Adrenal gland (tissue), 12 donors: ENCODE data around the gene SDC4. TPM values are rescaled to one million over a fixed set of nuclear protein-coding genes. Genes with fewer than 3 reads are reported as not detected.

Experiments used
- DNase-seq, 7 donors: peaks; one replicate each; pipeline ENCODE4 v3.0.0-alpha.2; 2019 to 2020
- H3K27ac ChIP-seq, 5 donors: fragments of 200-600 bp; sonication (generic) in 4 of 5; 1 replicate in 3 of 5; 2 replicates in 2 of 5; pipeline versions ENCODE4 v1.5.1 to v1.8.0; 2016 to 2020; ENCODE audit warnings: mild to moderate bottlenecking in 1 of 5
- H3K27me3 ChIP-seq: fragments of 200-600 bp; 2 replicates; pipeline ENCODE4 v1.8.0; 2021
- H3K36me3 ChIP-seq, 2 donors: fragments of 200-600 bp; replicated peaks in 1 of 2; 1 replicate in 1 of 2; 2 replicates in 1 of 2; pipeline versions ENCODE4 v1.5.1 to v1.8.0; 2018 to 2022
- H3K4me1 ChIP-seq, 2 donors: fragments of 200-600 bp; replicated peaks in 1 of 2; 1 replicate in 1 of 2; 2 replicates in 1 of 2; pipeline versions ENCODE4 v1.5.1 to v1.8.0; 2018 to 2021
- H3K4me3 ChIP-seq, 4 donors: fragments of 200-600 bp; sonication (generic) in 3 of 4; one replicate each; pipeline ENCODE4 v1.5.1; 2016 to 2018
- H3K9me3 ChIP-seq, 3 donors: fragments of 200-600 bp; sonication (generic) in 1 of 3; replicated peaks in 1 of 3; 1 replicate in 2 of 3; 2 replicates in 1 of 3; pipeline versions ENCODE4 v1.5.1 to v1.8.0; 2016 to 2021
- CTCF ChIP-seq, 6 experiments: fragments of 450-650 bp in 4 of 6; fragments of 200-600 bp in 2 of 6; sonication (generic) in 1 of 6; IDR thresholded peaks; 1 replicate in 5 of 6; 2 replicates in 1 of 6; pipeline versions ENCODE4 v1.5.1 to v1.8.0; 2016 to 2021; ENCODE audit warnings: antibody characterized with exemption in 6 of 6, mild to moderate bottlenecking in 2 of 6, moderate library complexity in 1 of 6
- POLR2A ChIP-seq, 2 donors: fragments of 450-650 bp; IDR thresholded peaks; one replicate each; pipeline ENCODE4 v1.6.1; 2017; ENCODE audit warnings: antibody characterized with exemption in 2 of 2, mild to moderate bottlenecking in 2 of 2, moderate library complexity in 1 of 2
- WGBS, 4 donors: extraction: QIAGEN DNeasy Blood & Tissue Kit in 2 of 4; methylation state at CpG; one replicate each; pipeline versions ENCODE4 v1.1.5 to v1.1.7; 2013 to 2017; 5-methylcytosine and 5-hydroxymethylcytosine counted together
- intact Hi-C, 2 donors: fragments of 100-400 bp; cut with DNase I; formaldehyde crosslinking; loops; one replicate each; pipeline versions ENCODE4 v1.14.1 to v1.15.0; 2022 to 2023
- polyA plus RNA-seq, 3 donors: library from polyadenylated mRNA; stranded (reverse); fragments of 200-250 nt in 2 of 3; fragments of 350-450 nt in 1 of 3; fragmentation: Illumina TruSeq in 1 of 3; extraction: RNeasy Lipid Tissue Mini Kit (QIAGEN cat#74804) in 1 of 3; gene quantifications; one replicate each; pipeline ENCODE4 v1.2.3, GENCODE V29; 2013 to 2014
- total RNA-seq, 9 donors: library from RNA; depleted of rRNA in 4 of 9; stranded (reverse); fragments of >200 nt in 4 of 9; fragments of 120-200 nt in 1 of 9; fragmentation: NEBNext Ultra II Directional in 1 of 9; extraction: Animal tissue kit (Norgen Biotek cat#: 25700) in 1 of 9; gene quantifications; one replicate each; pipeline versions ENCODE4 v1.1.0 to v1.2.4, GENCODE V29; 2013 to 2023
- donor health status: healthy with polysubstance abuse.
- donor health status: Bipolar disorder and iron deficiency.
- donor health status: DM: yes; HTN: yes; CAD: no.
- donor health status: DM: no; HTN: no; CAD: no.
- donor health status: DM: no; HTN: no; CAD: no.
- donor health status: DM: yes; HTN: yes; CAD: no.

Gene SDC4
- total and polyA plus RNA-seq, 12 donors = 48.7 to 128 (median 72.4) TPM

- H3K27ac ChIP-seq = no peak overlapping the region
- H3K4me1 ChIP-seq = no peaks in the 10 kb centered on the region
- no peaks in the 10 kb centered on the region for H3K27me3 ChIP-seq
- H3K4me3 ChIP-seq = no peak overlapping the region
- H3K9me3 ChIP-seq = no peaks in the 10 kb centered on the region
- H3K36me3 ChIP-seq = peaks cover 0 to 17% of the 10 kb centered on the region in 2 donors
- DNase-seq = peak; percentile 59 to 89 (median 74)
- 49 to 59% (median 54%) methylated on average over 4 to 7 of the region's 7 CpGs for WGBS, 4 donors
- TF ChIP-seq CTCF (IDR thresholded peaks at IDR 0.05) = peak in 5 of 6 experiments; percentile 42 to 58 (median 46)
- no peak for TF ChIP-seq POLR2A (IDR thresholded peaks at IDR 0.05)
- intact Hi-C loops = no loop called here
These were observed 25.3 kb downstream of the SDC4 start for GRCh38 chr20:45322952-45323383.

- no peak overlapping the region for H3K27ac ChIP-seq
- TF ChIP-seq CTCF (IDR thresholded peaks at IDR 0.05) (no peak), POLR2A (IDR thresholded peaks at IDR 0.05) (no peak)
- intact Hi-C loops = no loop called here
- no peaks in the 10 kb centered on the region for H3K4me1 ChIP-seq
- DNase-seq = no peak
- no peak overlapping the region for H3K4me3 ChIP-seq
- H3K9me3 ChIP-seq = no peaks in the 10 kb centered on the region
- peaks cover 8% of the 10 kb centered on the region for H3K27me3 ChIP-seq
- 55 to 90% (median 73%) methylated on average over 5 of the region's 5 CpGs for WGBS, 4 donors
- H3K36me3 ChIP-seq = peaks cover 0 to 6% of the 10 kb centered on the region in 2 donors
These were observed 27.2 kb downstream of the SDC4 start for GRCh38 chr20:45320948-45321595.

GRCh38 chr20:45318948-45319347 lies 29.3 kb downstream of the SDC4 start:
- no peaks in the 10 kb centered on the region for H3K36me3 ChIP-seq
- 66 to 80% (median 72%) methylated on average over 2 of the region's 2 CpGs for WGBS, 4 donors
- no peaks in the 10 kb centered on the region for H3K4me1 ChIP-seq
- no peak overlapping the region for H3K27ac ChIP-seq
- peaks cover 13% of the 10 kb centered on the region for H3K27me3 ChIP-seq
- DNase-seq = no peak
- H3K4me3 ChIP-seq = no peak overlapping the region
- intact Hi-C loops = loop anchor here (5.0 to 10.0 kb wide), 4 partner anchors 53 to 458 kb away; no protein-coding TSS in a partner anchor
- TF ChIP-seq CTCF (IDR thresholded peaks at IDR 0.05) (no peak), POLR2A (IDR thresholded peaks at IDR 0.05) (no peak)
- H3K9me3 ChIP-seq = no peaks in the 10 kb centered on the region

GRCh38 chr20:45318386-45318939 lies 29.8 kb downstream of the SDC4 start:
- Histone ChIP-seq H3K4me1 (no peaks in the 10 kb centered on the region), H3K9me3 (no peaks in the 10 kb centered on the region), H3K27me3 (peaks cover 15% of the 10 kb centered on the region), H3K36me3 (no peaks in the 10 kb centered on the region), H3K27ac (no peak overlapping the region), H3K4me3 (no peak overlapping the region)
- DNase-seq = no peak
- intact Hi-C loops = loop anchor here (5.0 to 10.0 kb wide), 4 partner anchors 54 to 459 kb away; no protein-coding TSS in a partner anchor
- TF ChIP-seq CTCF (IDR thresholded peaks at IDR 0.05) (no peak), POLR2A (IDR thresholded peaks at IDR 0.05) (no peak)
- 61 to 89% (median 64%) methylated on average over 7 of the region's 7 CpGs for WGBS, 4 donors
